Raji (cell line): ENCODE results near the gene TMEM134.

Source experiments
- POLR2A ChIP-seq: IDR thresholded peaks from 2 replicates; pipeline ENCODE4 v1.6.1; 2011; ENCODE audit warnings: low read depth, low read length, control low read depth; ENCODE audit not compliant: insufficient read depth

Gene TMEM134

GRCh38 chr11:67456068-67456705, 12.9 kb downstream of the TMEM134 start:
- TF ChIP-seq POLR2A = no peak

- TF ChIP-seq POLR2A = no peak
Observed at GRCh38 chr11:67455054-67455453, 14.0 kb downstream of the TMEM134 start, which contains the start of gene CABP4. CABP4 (plus strand) TSS chr11:67455354; CDS start chr11:67455424, 70 bp downstream.

- no peak for TF ChIP-seq POLR2A
Observed at GRCh38 chr11:67453816-67454732, 15.0 kb downstream of the TMEM134 start.

GRCh38 chr11:67452141-67452952, 16.7 kb downstream of the TMEM134 start, which contains the start of gene GPR152:
GPR152 (minus strand) TSS chr11:67452729; CDS start chr11:67452724, 5 bp downstream.
- no peak for TF ChIP-seq POLR2A

- no peak for TF ChIP-seq POLR2A
Observed at GRCh38 chr11:67451658-67451976, 17.4 kb downstream of the TMEM134 start.

- TF ChIP-seq POLR2A = no peak
Observed at GRCh38 chr11:67450796-67451657, 18.0 kb downstream of the TMEM134 start.

GRCh38 chr11:67449116-67449844, 19.8 kb downstream of the TMEM134 start:
- TF ChIP-seq POLR2A = no peak

- no peak for TF ChIP-seq POLR2A
Observed at GRCh38 chr11:67448220-67448609, 20.8 kb downstream of the TMEM134 start.

GRCh38 chr11:67445515-67445914, 23.5 kb downstream of the TMEM134 start:
- TF ChIP-seq POLR2A = no peak; the same call in 1 of the 2 replicates

GRCh38 chr11:67442504-67443404, 26.3 kb downstream of the TMEM134 start:
- TF ChIP-seq POLR2A = no peak

GRCh38 chr11:67441731-67442351, 27.2 kb downstream of the TMEM134 start:
- TF ChIP-seq POLR2A = no peak

- TF ChIP-seq POLR2A = peak; percentile 23; the same call in 1 of the 2 replicates
Observed at GRCh38 chr11:67441098-67441563, 27.9 kb downstream of the TMEM134 start.
